Measurements from ENCODE around the gene DPP7. TPM values are rescaled to one million over a fixed set of nuclear protein-coding genes. Genes with fewer than 3 reads are reported as not detected.

DPP7 gene
- total and polyA plus RNA-seq, 2 of the 8 experiments (the other 6 are each of a cell fraction or from before 2014, with no cell fraction given), result 21.2 to 26.8 TPM

DNA sequence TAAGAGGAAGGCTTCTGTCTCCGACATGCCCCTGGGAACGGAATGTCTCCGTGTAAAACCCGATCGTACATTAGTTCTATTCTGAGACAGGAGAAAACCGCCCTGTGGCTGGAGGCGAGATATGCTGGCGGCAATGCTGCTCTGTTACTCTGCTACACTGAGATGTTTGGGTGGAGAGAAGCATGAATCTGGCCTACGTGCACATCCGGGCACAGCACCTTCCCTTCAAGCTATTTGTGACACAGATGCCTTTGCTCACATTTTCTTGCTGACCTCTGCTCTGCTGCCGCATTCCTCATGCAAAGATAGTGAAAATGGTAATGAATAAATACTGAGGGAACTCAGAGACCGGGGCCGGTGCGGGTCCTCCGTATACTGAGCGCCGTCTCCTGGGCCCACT lies 2.2 kb upstream of the DPP7 start:
- ChIA-PET CTCF (ENCODE audit: partially characterized antibody) (interaction anchor here (1.4 to 2.5 kb wide), 2 partner anchors 11 to 120 kb away, joined by 5 read pairs; no protein-coding TSS in a partner anchor), POLR2A (ENCODE audit: partially characterized antibody) (interaction anchor here (1.2 to 1.4 kb wide), 2 partner anchors 11 to 110 kb away, joined by 3 to 4 read pairs; partner anchors contain the start of gene RNF224)
- H3K56ac ChIP-seq (replicated peaks; ENCODE audit: insufficient read length, low read depth, low read length), result no peak overlapping the region
- H2BK12ac ChIP-seq (ENCODE audit: low read depth, low read length), result no peak overlapping the region
- TF ChIP-seq SP2 (IDR thresholded peaks at IDR 0.05; ENCODE audit: low read length), result no peak
- no peak overlapping the region for H3K27ac ChIP-seq (ENCODE audit: low read depth, low read length)
- H2BK5ac ChIP-seq (ENCODE audit: low read depth, low read length), result no peak overlapping the region
- H4K8ac ChIP-seq (ENCODE audit: extremely low read depth, insufficient read depth, low read length), result no peak overlapping the region
- H2BK120ac ChIP-seq (replicated peaks; ENCODE audit: low read depth, low read length), result no peak overlapping the region
- peaks cover 3% of the 10 kb centered on the region; the same call in 1 of the 2 replicates for H3K23me2 ChIP-seq (ENCODE audit: low read depth, low read length)
- H3K23ac ChIP-seq (ENCODE audit: insufficient read length), result no peak overlapping the region
- H2AK5ac ChIP-seq (ENCODE audit: low read depth, low read length), result no peak overlapping the region
- H3K4me2 ChIP-seq (ENCODE audit: insufficient read depth in 1 of 2, low read depth in 2 of 2, low read length in 2 of 2), result no peak overlapping the region
- no peak for FAIRE-seq
- H3K4me1 ChIP-seq (replicated peaks in 1 of 4; ENCODE audit: control insufficient read depth in 3 of 4, insufficient read depth in 4 of 4, low read length in 3 of 4), result peaks cover 0 to 7% (median under 1%) of the 10 kb centered on the region in 4 experiments; a peak in 3 of 7 replicates
- no peak overlapping the region for H2BK20ac ChIP-seq (ENCODE audit: low read length)
- no peak overlapping the region for H2AFZ ChIP-seq (ENCODE audit: low read length)
- 87% methylated on average over 17 of the region's 17 CpGs; no CpG with 5 or more reads in 1 of the 2 experiments for whole genome bisulfite sequencing, 2 experiments (ENCODE audit: extremely low coverage in 1 of 2, insufficient coverage in 1 of 2, insufficient read length in 1 of 2, insufficient replicate concordance in 2 of 2, low coverage in 1 of 2, low lambda C conversion rate in 2 of 2, missing lambda C conversion rate in 1 of 2)
- no peak overlapping the region for H3K18ac ChIP-seq (ENCODE audit: extremely low read depth, low read length)
- H3K14ac ChIP-seq (ENCODE audit: insufficient read length), result no peak overlapping the region
- no peaks in the 10 kb centered on the region for H3K36me3 ChIP-seq (ENCODE audit: control insufficient read depth in 2 of 4, insufficient read depth in 4 of 4, low read length in 3 of 4)
- no peak overlapping the region for H3K4me3 ChIP-seq (ENCODE audit: extremely low read depth in 1 of 4, insufficient read depth in 2 of 4, low read depth in 3 of 4, low read length in 4 of 4)
- H4K5ac ChIP-seq (ENCODE audit: insufficient read length, low read depth, low read length), result no peak overlapping the region
- no peak overlapping the region for H3K9ac ChIP-seq (replicated peaks in 1 of 4; ENCODE audit: extremely low read depth in 1 of 4, low read depth in 3 of 4, low read length in 3 of 4)
- H3K9me3 ChIP-seq (ENCODE audit: insufficient read depth in 2 of 2, low read depth in 1 of 2, low read length in 1 of 2), result no peaks in the 10 kb centered on the region
- no peak overlapping the region for H3K4ac ChIP-seq (replicated peaks; ENCODE audit: insufficient read length, low read depth, low read length)
- peaks cover 15 to 36% (median 30%) of the 10 kb centered on the region in 4 experiments for H3K27me3 ChIP-seq (replicated peaks in 1 of 4; ENCODE audit: control insufficient read depth in 3 of 4, extremely low read depth in 1 of 4, insufficient read depth in 3 of 4, low read length in 3 of 4)
- no peaks in the 10 kb centered on the region for H3K79me1 ChIP-seq (ENCODE audit: low read depth, low read length)
- H2BK15ac ChIP-seq (ENCODE audit: low read length), result no peak overlapping the region
- peaks cover 0 to 4% of the 10 kb centered on the region in 2 experiments for H4K20me1 ChIP-seq (replicated peaks in 1 of 2; ENCODE audit: control insufficient read depth in 1 of 2, insufficient read depth in 2 of 2, low read length in 2 of 2)
- DNase-seq (ENCODE audit: low read depth in 1 of 2, low spot score in 2 of 2), result no peak
- no peaks in the 10 kb centered on the region for H3K79me2 ChIP-seq (ENCODE audit: control insufficient read depth in 1 of 2, insufficient read depth in 2 of 2, low read length in 2 of 2)
- H4K91ac ChIP-seq (replicated peaks; ENCODE audit: insufficient read length, low read length), result no peak overlapping the region
